ENCODE data around the gene USP51.
"Not testable (repeated sequence)": the region's sequence is repeated elsewhere in the genome, so short reads cannot be mapped to it uniquely, and the experiment has no call there.

The USP51 gene

DNA sequence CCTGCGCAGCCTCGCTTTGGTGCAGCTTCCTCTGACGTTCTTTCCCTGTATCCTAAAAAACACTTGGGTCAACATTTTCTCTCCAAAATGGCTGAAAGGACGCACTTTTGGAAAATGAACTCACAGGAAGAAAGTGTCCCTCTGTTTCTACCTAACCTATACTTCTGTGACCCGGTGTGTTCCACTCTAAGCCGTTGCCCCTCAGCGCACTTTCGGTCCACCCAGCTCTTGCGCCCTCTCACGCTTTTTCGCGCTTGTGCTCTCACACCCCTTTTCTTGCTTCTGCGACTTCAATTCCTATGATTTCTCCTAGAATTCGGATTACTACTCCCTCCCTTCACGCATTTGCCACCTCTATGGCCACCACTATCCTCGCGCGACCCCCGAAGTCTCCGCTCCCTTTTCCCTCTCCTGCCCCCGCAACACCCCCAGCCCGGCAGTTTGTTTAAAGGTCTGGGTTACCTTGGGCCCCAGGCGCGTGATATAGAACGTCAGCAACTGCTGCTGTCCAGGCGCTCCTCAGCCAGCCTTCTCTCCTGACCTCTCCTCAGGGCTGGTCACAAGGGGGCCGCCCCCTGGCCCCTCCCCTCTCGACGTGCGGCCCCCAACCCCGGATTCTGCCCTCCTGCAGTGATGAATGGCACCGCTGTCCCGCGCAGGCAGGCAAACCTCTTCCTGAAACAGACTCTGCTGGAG, at the start of gene USP51:
Gene USP51, minus strand, starts transcription at position 535 of the 696 bp plus-strand sequence. CDS start 909 bp downstream, outside the sequence.
- DNase-seq, result no peak

DNA sequence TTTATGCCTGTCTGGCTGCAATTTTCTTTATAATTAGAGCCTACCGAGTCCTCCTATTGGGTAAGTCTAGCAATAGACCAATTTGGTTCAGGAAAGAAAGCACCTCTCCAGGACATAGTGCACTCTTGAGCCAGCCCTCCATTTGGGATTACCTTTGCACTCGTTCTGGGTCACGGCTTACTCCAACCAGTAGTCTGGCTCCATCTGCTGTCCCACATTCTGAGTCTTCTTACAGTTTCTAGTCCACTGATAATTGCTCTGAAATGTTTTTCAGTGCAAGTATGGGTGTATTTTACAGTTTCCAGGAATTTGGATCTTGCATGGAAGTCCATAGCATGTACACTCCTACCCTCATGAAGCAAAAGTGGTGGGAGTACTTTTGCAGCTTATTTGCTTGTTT, 34.8 kb upstream of the USP51 start:
- no peak for DNase-seq

DNA sequence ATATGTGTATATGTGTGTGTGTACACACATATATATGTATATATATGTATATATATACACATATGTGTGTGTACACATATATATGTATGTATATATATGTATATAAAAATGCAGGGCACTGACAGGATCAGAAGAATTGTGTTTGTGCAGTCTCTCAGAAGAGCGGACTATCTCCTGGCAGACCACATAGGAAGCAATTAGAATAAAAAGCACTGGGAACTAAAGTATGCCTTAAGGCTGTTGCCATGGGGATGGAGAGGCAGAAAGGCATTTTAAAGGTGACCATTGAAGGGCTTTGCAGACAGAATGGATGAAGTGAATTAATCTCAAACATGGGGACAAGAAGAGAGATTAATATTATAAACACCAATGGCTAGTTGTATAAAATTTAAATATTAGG, 33.7 kb upstream of the USP51 start:
- no peak for DNase-seq

DNA sequence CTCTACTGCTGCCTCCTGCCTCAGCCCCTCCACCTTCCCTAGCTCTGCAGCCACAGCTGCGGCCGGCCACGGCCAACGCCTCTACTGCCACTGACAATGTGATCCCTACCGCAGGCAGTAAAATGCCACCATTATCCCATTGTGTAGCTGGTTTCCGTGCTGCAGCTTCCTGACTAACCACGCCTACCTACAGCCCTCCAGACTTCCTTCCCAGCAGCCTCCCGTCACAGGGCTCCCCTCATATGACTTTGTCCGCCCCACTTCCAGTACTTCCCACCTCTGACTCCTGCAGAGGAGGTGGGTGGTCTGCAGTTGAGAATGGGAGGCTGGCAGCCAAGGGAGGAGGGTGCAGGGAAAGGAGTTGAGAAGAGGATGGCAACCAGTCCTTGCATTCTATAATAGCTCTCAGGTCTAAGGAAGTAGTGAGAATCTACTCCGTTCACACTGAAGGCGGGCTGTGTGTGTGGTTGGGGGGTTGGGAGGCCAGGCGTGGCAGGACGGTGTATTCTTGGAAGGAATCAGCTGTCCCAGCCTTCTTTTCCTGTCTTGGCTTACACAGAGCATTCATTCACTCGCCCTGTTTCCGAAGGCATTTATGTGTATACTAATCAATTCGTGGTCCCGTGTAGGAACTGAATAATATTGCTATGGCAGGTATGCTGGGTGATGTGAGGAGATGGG, 33.1 kb upstream of the USP51 start:
- no peak for DNase-seq

DNA sequence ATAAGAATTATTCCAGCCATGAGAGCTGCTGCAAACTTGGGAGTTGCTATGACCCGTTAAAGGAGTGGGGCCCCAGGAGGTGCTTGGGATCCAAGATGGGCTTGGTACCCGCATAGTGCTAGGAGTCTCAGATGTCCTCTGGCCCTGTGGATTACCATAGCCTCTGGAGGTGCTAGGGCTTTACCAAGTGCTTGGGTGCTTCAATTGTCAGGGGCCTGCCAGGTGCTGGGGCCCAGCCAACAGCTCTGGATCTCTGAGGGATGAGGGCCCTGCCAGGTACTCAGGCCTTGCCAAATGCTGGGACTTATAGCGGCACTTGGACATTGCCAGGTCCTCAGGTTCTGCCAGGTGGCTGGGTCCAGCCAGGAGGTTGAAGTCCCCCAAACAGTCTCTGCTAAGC, 32.0 kb upstream of the USP51 start:
- no peak for DNase-seq

DNA sequence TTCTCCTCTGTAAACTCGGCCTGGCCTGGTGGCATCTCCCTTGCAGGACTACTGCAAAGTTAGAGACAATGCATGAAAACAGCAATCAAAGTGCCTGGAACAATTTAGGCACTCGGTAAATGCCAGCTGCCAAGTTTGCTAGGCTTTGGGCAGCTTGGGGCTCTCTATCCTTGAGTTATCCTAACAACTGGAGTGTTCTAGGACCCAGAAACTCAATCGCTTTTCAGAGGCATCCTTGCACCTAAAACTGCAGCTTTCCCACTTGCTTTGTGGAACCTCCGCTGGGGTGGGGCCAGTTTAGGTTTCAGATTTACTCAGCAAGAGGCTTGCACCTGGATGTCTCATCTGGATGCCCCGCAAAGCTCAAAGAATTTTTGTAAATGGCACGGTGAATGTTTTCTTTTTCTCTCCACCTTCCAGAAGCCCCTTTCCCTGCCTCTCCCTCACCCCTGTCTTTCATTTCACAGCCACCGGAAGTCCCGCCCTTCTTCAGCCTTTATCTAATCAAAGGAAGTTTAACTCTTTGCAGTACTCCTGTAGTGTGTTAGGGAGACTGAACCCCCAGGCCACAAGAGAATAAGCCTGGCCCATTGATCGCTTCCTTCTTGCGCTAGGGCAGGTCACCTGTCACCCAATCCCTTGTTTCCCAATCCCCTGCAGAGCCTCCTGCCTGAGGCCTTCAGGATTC, 27.3 kb upstream of the USP51 start:
- DNase-seq, result not testable (repeated sequence)

DNA sequence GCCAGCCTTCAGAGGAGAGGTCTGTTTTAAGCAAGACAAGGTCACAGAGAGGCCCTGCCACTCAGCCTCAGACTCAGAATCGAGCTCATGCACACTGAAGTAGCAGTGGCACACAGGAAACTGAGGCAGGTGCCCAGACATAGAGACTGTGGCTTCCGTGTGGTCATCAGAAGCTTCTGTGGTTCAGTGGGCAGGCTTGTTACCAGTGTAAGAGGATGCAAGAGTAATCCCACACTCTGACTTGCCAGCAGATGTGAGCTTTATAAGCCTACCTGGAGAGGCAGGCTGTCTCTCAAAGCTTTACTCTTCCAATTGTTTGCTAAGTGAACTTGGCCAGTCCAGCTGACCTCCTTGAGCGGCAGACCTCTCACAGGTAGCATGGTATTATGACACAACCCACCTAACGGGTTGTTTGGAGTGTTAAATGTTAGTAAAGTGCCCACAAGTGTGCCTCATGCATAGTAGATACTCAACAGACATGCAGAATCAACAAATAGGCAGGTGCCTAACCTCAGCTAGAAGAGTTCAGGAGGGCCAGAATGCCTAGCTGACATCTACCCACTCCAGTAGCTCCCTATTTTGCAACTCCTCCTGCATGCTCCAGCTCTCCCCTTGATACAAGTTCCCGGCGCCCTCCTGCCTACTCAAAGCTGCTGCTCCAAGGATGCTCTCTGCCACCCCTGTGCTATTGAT, 23.5 kb upstream of the USP51 start:
- not testable (repeated sequence) for DNase-seq

DNA sequence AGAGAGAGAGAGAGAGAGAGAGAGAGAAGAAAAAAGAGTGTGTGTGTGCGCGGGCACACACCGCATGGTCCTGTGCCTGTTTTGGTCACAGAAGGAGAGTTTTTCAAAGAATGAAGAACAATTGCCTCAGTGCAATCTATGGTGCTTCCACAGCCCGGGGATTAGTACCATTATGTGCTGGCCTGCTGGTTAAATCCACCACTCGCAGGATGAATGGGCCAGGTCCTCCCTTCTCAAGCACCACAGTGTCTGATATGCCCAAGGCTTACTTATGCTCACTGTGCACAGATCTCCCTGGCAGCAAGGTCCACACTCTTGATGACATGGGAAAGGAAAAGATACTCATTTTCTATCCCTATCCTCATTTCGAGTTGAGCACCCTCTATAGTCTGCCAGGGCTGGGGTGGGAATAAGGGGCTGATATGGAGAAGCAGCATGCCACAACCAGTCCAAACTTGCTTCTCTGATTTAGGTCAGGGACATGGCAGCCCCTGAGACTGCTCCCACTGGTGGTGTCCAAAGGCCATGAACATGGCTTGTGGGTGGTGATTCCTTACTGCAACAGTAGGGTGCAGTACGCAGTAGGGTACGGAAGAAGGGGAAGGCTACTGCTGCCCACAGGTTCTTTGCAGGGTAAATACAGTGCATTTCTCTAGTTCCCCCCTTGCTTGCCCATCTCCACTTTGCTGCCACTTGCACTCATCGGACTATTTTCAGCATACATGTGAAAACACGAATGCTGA, 18.9 kb upstream of the USP51 start:
- DNase-seq, result not testable (repeated sequence)

DNA sequence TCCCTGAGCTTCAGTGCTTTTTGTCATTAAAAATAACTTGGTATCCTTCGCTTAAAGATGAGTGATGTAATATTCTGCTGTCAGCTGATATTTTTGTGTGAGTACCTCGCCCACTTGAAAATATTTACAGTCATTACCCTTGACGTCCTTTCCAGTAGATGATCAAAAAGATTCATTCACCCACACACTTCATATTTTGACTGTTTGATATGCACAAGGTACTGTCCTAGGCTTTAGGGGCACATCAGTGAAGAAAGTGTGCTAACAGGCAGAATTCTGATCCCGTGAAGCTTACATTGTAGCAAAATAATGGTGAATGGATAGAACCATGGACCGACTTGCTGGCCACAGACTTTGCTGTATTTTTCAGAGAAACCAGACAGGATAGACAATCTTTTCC, 18.1 kb upstream of the USP51 start:
- not testable (repeated sequence) for DNase-seq

DNA sequence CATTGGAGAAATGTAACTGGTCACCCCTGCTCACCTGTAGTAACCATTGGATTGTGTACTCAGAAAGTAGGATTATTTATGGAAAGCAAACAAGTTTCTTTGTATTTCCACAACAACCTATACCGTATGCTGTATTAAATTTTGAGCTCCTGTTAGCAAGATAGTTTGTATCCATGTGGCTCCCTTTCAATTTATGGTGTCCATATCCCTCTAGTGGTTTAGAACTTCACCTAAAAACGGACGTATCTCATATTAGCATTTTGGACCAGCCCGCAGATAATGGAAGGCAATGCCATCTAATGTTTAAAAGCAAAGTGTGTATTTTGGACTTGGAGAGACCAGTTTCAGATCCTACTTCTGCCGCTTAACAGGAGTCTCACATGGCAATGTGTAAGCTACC, 17.4 kb upstream of the USP51 start:
- DNase-seq, result not testable (repeated sequence)

DNA sequence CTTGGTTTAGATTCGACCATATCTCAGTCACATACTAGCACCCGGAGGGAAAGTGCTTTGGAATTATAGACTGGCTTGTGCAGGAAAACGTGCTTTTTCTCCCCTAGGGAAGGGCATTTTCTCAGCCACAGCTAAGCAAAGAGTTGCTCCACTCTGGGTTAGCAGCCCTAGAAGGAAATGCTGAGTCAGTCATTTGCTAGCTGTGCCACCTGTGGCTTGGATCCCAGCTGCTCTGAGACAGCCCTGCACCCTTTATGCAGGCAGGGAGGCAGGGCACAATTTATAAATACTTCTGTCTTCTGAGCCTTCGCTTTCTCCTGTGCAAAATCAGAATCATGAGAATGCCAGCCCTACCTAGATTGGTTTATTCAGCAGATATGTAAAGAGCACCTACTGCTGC, 1.3 kb upstream of the USP51 start:
- no peak for DNase-seq

DNA sequence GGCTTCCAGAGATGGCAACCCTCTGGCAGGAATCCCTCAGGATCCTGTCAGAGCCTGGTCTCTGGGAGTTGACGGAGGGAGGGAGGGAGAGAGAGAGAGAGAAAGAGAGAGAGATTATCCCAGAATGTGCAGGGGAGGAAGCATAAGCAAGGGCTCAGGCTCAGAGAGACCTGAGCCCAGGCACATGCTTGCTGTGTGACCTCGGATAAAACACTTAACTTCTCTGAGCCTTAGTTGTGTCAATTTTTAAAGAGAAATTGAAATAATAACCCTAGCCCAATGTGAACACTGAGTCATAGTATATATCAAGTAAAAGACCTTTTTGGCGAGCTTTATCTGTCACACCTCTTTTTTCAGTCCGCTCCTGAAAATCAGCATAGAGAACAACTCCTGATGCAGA, 473 bp upstream of the USP51 start:
- DNase-seq, result no peak

DNA sequence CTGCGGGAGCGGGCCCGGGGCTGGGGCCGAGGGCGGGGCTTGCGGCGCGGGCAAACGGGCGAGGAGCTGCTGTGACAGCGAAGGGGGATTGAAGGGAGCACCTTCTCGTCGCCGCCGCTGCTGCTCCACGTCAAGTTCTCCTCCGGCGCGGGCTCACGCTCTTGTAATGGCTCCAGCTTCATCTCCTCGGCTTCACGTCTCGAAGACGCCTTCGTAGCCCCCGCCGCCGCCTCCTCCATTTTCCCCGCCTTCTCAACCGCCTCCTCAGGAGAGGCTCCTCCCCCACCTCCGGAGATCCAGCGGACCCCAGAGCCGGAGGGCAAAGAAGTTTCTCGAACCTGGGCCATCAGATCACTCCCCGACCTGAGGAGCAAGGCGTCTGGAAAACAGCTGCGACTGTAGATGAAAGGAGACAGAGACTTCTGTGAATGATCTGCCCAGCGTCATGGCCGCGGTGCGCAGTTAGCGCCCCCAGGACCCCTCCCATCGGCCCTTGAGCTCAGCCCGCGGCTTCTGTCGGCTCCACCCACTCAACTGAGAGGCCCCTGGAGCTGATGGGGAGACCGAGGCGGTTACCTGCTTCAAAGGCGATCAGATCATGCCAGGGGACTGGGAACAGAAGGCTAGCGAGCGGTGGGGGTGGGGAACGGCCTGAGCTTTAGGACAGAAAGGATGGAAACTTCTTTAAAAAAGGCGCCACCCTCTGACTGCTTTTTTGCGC, 895 bp downstream of the USP51 start:
- DNase-seq, result no peak

DNA sequence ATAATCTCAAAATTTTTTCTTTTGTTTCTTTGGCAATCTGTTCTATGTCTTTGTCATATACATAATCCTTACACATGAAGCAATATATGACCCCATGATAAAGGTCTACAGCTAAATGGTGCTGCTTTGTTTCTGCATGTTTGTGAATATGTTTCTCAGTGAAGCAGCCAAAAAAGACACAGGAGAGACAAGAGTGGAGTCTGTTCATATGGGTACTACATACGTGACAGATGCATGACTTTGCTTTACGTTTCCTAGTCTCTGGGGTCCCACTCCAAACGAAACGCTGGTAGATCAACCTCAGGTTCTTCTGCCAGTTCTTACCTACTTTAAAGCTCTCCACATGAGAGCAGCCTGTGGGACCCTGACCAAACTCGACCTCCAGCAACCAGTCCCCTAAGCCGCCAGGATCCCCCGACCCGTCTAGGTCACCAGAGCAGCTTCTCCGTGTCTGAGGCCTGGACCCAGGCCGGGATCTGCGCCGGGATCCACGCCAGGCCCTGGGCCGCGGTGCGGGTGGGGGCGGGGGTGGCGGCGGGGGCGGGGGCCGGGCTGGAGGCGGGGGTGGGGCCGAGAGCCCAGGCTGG, 1.5 kb downstream of the USP51 start:
- DNase-seq, result no peak

DNA sequence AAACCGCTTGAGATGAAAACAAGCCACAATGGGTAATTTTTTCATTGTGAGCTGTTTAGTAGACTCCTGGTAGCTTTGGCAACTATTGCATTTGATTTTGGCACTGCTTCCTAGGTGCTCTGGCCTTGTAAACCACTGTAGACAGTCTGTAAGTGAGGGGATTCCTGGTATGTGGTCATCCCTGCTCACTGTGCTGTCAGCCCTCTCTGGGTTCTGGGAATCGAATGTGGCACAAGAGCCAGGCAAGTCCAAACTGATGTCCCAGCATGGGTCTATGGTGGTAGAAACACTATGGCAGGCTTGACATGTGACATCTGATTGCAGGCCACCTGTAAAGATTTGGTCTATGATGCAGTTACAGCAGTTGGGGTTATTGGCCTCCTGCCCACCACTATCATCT, 2.5 kb downstream of the USP51 start:
- DNase-seq, result no peak

DNA sequence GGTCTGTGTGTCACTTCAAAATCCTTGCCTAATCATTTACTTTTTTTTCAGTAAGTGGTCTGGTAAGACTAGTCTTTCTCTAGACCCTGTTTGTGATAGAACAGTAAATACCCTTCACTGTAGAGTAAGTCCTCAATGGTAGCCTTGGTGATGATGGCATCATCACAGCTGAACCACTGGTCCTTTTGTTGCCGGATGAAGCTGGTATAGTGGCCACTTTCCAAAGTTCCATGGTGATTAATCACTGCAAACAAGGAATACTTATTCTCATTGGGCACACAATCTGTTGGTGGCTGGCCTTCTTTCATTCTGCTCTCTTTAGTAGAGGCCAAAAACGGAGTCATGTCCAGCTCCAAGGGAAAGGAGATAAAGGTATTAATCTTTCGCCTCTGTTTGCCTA, 2.9 kb downstream of the USP51 start:
- DNase-seq, result no peak

DNA sequence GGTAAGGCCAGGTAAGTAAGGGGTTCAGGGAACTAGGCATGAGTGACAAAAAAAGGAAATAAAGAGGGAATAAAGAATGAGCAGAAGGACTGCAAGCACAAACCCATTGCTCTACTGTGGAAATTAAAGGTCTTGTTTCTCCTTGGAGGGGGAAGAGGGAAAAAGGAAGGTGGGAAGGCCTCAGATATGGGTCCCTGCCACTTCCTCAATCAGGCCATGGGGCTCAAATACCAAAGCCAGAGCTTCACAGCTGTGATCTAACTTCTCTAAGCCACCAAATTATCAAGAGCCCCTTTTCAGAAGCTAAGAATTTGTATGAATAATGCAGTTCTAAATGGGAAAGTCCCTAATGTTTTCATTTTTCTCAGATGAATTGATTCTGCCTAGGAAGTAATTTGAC, 4.7 kb downstream of the USP51 start:
- DNase-seq, result no peak

DNA sequence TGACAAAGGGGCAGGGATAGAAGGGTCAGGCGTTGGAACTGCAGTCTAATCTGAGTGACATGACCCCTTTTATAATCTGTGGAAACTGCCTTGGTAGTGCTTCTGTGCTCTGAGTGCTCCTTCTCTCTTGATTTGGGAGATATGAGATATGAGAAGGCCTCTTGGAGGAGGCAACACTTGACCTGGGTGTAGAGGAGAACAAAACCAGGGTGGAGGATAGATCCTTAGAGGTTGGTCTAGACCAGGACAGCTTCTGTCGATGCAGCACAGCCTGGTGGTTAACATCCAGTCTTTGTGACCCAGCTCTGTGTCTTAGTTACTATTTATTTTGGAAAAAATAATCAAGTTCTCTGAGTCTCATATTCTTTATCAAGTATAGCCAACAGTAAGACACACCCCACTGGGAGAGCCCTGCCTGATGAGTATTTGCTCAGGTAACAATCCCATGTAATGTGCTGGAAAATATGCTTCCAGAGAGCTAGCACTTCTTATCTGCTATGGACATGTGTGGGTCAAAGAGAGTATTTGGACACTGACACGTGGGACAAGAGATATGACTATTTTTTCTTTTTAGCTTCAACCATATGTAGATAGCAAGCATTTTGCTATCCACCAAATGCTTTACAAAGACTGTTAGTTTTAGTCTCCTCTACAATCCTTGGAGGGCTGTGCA, 9.1 kb downstream of the USP51 start:
- no peak for DNase-seq

DNA sequence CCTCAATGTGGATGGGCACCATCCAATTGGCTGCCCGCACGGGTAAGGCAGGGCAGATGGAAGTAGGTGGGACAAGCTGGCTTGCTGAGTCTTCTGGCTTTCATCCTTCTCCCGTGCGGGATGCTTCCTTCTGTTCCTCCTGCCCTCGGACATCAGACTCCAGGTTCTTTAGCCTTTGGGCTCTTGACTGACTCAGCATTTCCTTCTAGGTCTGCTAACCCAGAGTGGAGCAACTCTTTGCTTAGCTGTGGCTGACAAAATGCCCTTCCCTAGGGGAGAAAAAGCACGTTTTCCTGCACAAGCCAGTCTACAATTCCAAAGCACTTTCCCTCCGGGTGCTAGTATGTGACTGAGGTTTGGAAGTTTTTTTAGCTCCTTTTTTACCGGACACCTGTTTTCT, 9.7 kb downstream of the USP51 start:
- DNase-seq, result not testable (repeated sequence)

DNA sequence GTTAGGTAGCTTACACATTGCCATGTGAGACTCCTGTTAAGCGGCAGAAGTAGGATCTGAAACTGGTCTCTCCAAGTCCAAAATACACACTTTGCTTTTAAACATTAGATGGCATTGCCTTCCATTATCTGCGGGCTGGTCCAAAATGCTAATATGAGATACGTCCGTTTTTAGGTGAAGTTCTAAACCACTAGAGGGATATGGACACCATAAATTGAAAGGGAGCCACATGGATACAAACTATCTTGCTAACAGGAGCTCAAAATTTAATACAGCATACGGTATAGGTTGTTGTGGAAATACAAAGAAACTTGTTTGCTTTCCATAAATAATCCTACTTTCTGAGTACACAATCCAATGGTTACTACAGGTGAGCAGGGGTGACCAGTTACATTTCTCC, 23.9 kb downstream of the USP51 start:
- DNase-seq, result not testable (repeated sequence)

DNA sequence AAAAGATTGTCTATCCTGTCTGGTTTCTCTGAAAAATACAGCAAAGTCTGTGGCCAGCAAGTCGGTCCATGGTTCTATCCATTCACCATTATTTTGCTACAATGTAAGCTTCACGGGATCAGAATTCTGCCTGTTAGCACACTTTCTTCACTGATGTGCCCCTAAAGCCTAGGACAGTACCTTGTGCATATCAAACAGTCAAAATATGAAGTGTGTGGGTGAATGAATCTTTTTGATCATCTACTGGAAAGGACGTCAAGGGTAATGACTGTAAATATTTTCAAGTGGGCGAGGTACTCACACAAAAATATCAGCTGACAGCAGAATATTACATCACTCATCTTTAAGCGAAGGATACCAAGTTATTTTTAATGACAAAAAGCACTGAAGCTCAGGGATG, 24.5 kb downstream of the USP51 start:
- DNase-seq, result not testable (repeated sequence)
